IMR-90 (cell line): ENCODE data around the gene GNA14. TPM values are rescaled to one million over a fixed set of nuclear protein-coding genes. Genes with fewer than 3 reads are reported as not detected.

Experiments used
- ATAC-seq: fragments of 200-7000 bp; cut with Tn5 transposase; 2 replicates; pipeline ENCODE4 v1.9.1; 2020; ENCODE audit warnings: low read depth, mild to moderate bottlenecking, moderate library complexity
- BruUV-seq: library from RNA; stranded (reverse); fragments of 400-500 nt; replicated peaks from 2 replicates; lab custom pipeline; 2021; lab: Mats Ljungman, UMichigan
- CTCF ChIA-PET: fragments of 300-600 bp; formaldehyde crosslinking; extraction: SDS; loops from one replicate; lab custom pipeline; 2021; ENCODE audit warnings: antibody characterized with exemption; lab: Yijun Ruan, JAX
- POLR2A ChIA-PET: fragments of 300-600 bp; sonication (Branson Sonifier 250); formaldehyde crosslinking; loops from one replicate; lab custom pipeline; 2022; ENCODE audit warnings: antibody characterized with exemption; ENCODE audit not compliant: unreplicated experiment; lab: Charles Lee
- DNase-seq: peaks from one replicate; pipeline ENCODE4 v3.0.0; 2013
- H2AFZ ChIP-seq: replicated peaks from 2 replicates; pipeline ENCODE3; 2013; ENCODE audit warnings: low read length, mild to moderate bottlenecking; ENCODE audit not compliant: poor library complexity
- H2AK5ac ChIP-seq: 2 replicates; pipeline ENCODE4 v1.6.1; 2013; ENCODE audit warnings: low read depth, low read length, inconsistent platforms
- H2AK9ac ChIP-seq: replicated peaks from 2 replicates; pipeline ENCODE3; 2013; ENCODE audit warnings: mild to moderate bottlenecking, low read depth, low read length, moderate library complexity; ENCODE audit not compliant: poor library complexity
- H2BK120ac ChIP-seq: 2 replicates; pipeline ENCODE4 v1.6.1; 2013; ENCODE audit warnings: low read depth, low read length, inconsistent platforms
- H2BK15ac ChIP-seq: 3 replicates; pipeline ENCODE4 v1.6.1; 2013; ENCODE audit warnings: low read depth, low read length, inconsistent platforms
- H2BK20ac ChIP-seq: 2 replicates; pipeline ENCODE4 v1.6.1; 2013; ENCODE audit warnings: low read depth, mild to moderate bottlenecking, inconsistent platforms, low read length, moderate library complexity
- H2BK5ac ChIP-seq: 2 replicates; pipeline ENCODE4 v1.6.1; 2013; ENCODE audit warnings: mild to moderate bottlenecking, low read depth, low read length, inconsistent platforms; ENCODE audit not compliant: poor library complexity, severe bottlenecking
- H3K14ac ChIP-seq: replicated peaks from 2 replicates; pipeline ENCODE4 v1.6.1; 2013; ENCODE audit warnings: low read depth, low read length, inconsistent platforms
- H3K18ac ChIP-seq: 2 replicates; pipeline ENCODE4 v1.6.1; 2013; ENCODE audit warnings: low read depth, low read length, control low read depth
- H3K23ac ChIP-seq: 2 replicates; pipeline ENCODE4 v1.6.1; 2013; ENCODE audit warnings: low read depth, low read length, inconsistent platforms
- H3K27ac ChIP-seq: 2 replicates; pipeline ENCODE4 v1.5.1; 2013; ENCODE audit warnings: mild to moderate bottlenecking, control low read depth, low read length; ENCODE audit not compliant: insufficient read depth
- H3K27me3 ChIP-seq: 2 replicates; pipeline ENCODE4 v1.6.1; 2013; ENCODE audit warnings: low read length; ENCODE audit not compliant: control insufficient read depth, insufficient read depth
- H3K36me3 ChIP-seq: 2 replicates; pipeline ENCODE4 v1.6.1; 2013; ENCODE audit warnings: low read length, mixed read lengths; ENCODE audit not compliant: control insufficient read depth, insufficient read depth
- H3K4ac ChIP-seq: 2 replicates; pipeline ENCODE4 v1.6.1; 2013; ENCODE audit warnings: low read depth, low read length, inconsistent platforms
- H3K4me1 ChIP-seq: 2 replicates; pipeline ENCODE4 v1.6.1; 2013; ENCODE audit warnings: low read length, mixed read lengths; ENCODE audit not compliant: control insufficient read depth, insufficient read depth
- H3K4me2 ChIP-seq: 2 replicates; pipeline ENCODE4 v1.6.1; 2013; ENCODE audit warnings: low read depth, mild to moderate bottlenecking, control low read depth, low read length, moderate library complexity
- H3K4me3 ChIP-seq: 2 replicates; pipeline ENCODE4 v1.5.1; 2013; ENCODE audit warnings: low read depth, mild to moderate bottlenecking, control low read depth, low read length, moderate library complexity; ENCODE audit not compliant: insufficient read depth
- H3K56ac ChIP-seq: 2 replicates; pipeline ENCODE4 v1.6.1; 2013; ENCODE audit warnings: low read length, inconsistent platforms; ENCODE audit not compliant: insufficient read depth; ENCODE audit errors: extremely low read depth
- H3K79me1 ChIP-seq, 2 experiments: 2 replicates each; pipeline ENCODE4 v1.6.1; 2013; ENCODE audit warnings: low read length in 2 of 2, inconsistent platforms in 1 of 2, low read depth in 1 of 2
- H3K9ac ChIP-seq: 2 replicates; pipeline ENCODE4 v1.6.1; 2013; ENCODE audit warnings: low read depth, low read length, control low read depth
- H3K9me1 ChIP-seq: 2 replicates; pipeline ENCODE4 v1.6.1; 2013; ENCODE audit warnings: low read length, inconsistent platforms; ENCODE audit not compliant: insufficient read depth
- H3K9me3 ChIP-seq: 2 replicates; pipeline ENCODE4 v1.6.1; 2013; ENCODE audit warnings: low read length; ENCODE audit not compliant: control insufficient read depth, insufficient read depth
- H4K20me1 ChIP-seq: 2 replicates; pipeline ENCODE4 v1.6.1; 2013; ENCODE audit warnings: low read length, inconsistent platforms; ENCODE audit not compliant: insufficient read depth
- H4K5ac ChIP-seq: 2 replicates; pipeline ENCODE4 v1.6.1; 2013; ENCODE audit warnings: mild to moderate bottlenecking, low read depth, low read length, control low read depth
- H4K8ac ChIP-seq, 2 experiments: 2 replicates each; pipeline ENCODE4 v1.6.1; 2013; ENCODE audit warnings: low read depth in 2 of 2, low read length in 2 of 2, control low read depth in 1 of 2, inconsistent platforms in 1 of 2
- H4K91ac ChIP-seq: 2 replicates; pipeline ENCODE4 v1.6.1; 2013; ENCODE audit warnings: low read depth, low read length, inconsistent platforms; ENCODE audit not compliant: insufficient read depth
- CHD1 ChIP-seq: IDR thresholded peaks from 2 replicates; pipeline ENCODE4 v1.6.1; 2012; ENCODE audit warnings: low read depth, low read length, improper control_type of control experiment
- MAFK ChIP-seq: IDR thresholded peaks from 2 replicates; pipeline ENCODE4 v1.6.1; 2012; ENCODE audit warnings: low read depth, low read length, improper control_type of control experiment
- RCOR1 ChIP-seq: IDR thresholded peaks from 2 replicates; pipeline ENCODE4 v1.6.1; 2012; ENCODE audit warnings: mild to moderate bottlenecking, low read length, improper control_type of control experiment; ENCODE audit not compliant: insufficient replicate concordance
- WGBS, 2 experiments: methylation state at CpG; one replicate each; pipeline versions ENCODE4 v1.1.5 to v1.1.7; 2013; ENCODE audit warnings: missing lambda C conversion rate in 2 of 2; ENCODE audit not compliant: insufficient read length in 1 of 2; ENCODE audit errors: extremely low coverage in 2 of 2; 5-methylcytosine and 5-hydroxymethylcytosine counted together
- dilution Hi-C: fragments of 300-500 bp; cut with HindIII; formaldehyde crosslinking; loops from one replicate; pipeline ENCODE4 v1.14.3; 2018; ENCODE audit warnings: low sequenced_read_pairs; ENCODE audit not compliant: unreplicated experiment
- in situ Hi-C: fragments of 300-500 bp; cut with MboI; formaldehyde crosslinking; loops from 3 replicates; pipeline ENCODE4 v1.14.3; 2019; ENCODE audit warnings: low sequenced_read_pairs, inconsistent platforms, mixed read lengths
- intact Hi-C: fragments of 100-400 bp; cut with micrococcal nuclease; formaldehyde crosslinking; loops from 2 replicates; pipeline ENCODE4 v1.10.0; 2022
- polyA plus RNA-seq, 3 experiments: library from polyadenylated mRNA; depleted of rRNA; stranded (reverse); fragments of >200 nt; gene quantifications; 2 replicates each; pipeline ENCODE4 v1.2.3, GENCODE V29; 2012; ENCODE audit warnings: low replicate concordance in 1 of 3
- total RNA-seq: library from RNA; depleted of rRNA; stranded (reverse); fragments of >200 nt; gene quantifications from 2 replicates; pipeline ENCODE4 v1.2.3, GENCODE V29; 2012

Gene GNA14
- total and polyA plus RNA-seq, 2 of the 4 experiments (the other 2 are of a cell fraction) = under 0.01 to 0.03 TPM

- H4K8ac ChIP-seq = no peak overlapping the region
- H3K4me2 ChIP-seq = no peak overlapping the region
- DNase-seq = peak; percentile 44
- no peak overlapping the region for H2BK15ac ChIP-seq
- H3K14ac ChIP-seq = no peak overlapping the region
- intact Hi-C loops (no loop called here), in situ Hi-C loops (no loop called here), dilution Hi-C loops (no loop called here)
- H3K56ac ChIP-seq = no peak overlapping the region
- TF ChIP-seq MAFK = no peak
- no peak for TF ChIP-seq CHD1
- TF ChIP-seq RCOR1 = no peak
- ChIA-PET CTCF (no interaction called here), POLR2A (no interaction called here)
- H3K4ac ChIP-seq = no peak overlapping the region
- WGBS, 2 experiments = no CpG with 5 or more reads among the region's 2 CpGs
- H2BK120ac ChIP-seq = no peak overlapping the region
- peak; percentile 66 for ATAC-seq
- no peaks in the 10 kb centered on the region for H3K9me3 ChIP-seq
- H3K23ac ChIP-seq = no peak overlapping the region
- no peak overlapping the region for H2AK5ac ChIP-seq
- H3K79me1 ChIP-seq = no peaks in the 10 kb centered on the region
- no peak overlapping the region for H2AK9ac ChIP-seq
- no peak overlapping the region for H3K27ac ChIP-seq
- no peak overlapping the region for H2BK20ac ChIP-seq
- no peak overlapping the region for H2AFZ ChIP-seq
- H3K27me3 ChIP-seq = no peaks in the 10 kb centered on the region
- H3K4me1 ChIP-seq = no peaks in the 10 kb centered on the region
- H3K9ac ChIP-seq = no peak overlapping the region
- 0 out of 2 replicates have a peak, but pooled peaks cover 3% of the 10 kb centered on the region for H3K36me3 ChIP-seq
- H4K91ac ChIP-seq = no peak overlapping the region
- no peak overlapping the region for H3K18ac ChIP-seq
- no peak overlapping the region for H4K5ac ChIP-seq
- no peaks in the 10 kb centered on the region for H4K20me1 ChIP-seq
- no TSS peak for BruUV-seq
- H2BK5ac ChIP-seq = no peak overlapping the region
- no peak overlapping the region for H3K4me3 ChIP-seq
- H3K9me1 ChIP-seq = no peaks in the 10 kb centered on the region
Measured at GRCh38 chr9:77402286-77402685, 245.8 kb downstream of the GNA14 start.
